ENCODE results near the gene LYL1.

DNA sequence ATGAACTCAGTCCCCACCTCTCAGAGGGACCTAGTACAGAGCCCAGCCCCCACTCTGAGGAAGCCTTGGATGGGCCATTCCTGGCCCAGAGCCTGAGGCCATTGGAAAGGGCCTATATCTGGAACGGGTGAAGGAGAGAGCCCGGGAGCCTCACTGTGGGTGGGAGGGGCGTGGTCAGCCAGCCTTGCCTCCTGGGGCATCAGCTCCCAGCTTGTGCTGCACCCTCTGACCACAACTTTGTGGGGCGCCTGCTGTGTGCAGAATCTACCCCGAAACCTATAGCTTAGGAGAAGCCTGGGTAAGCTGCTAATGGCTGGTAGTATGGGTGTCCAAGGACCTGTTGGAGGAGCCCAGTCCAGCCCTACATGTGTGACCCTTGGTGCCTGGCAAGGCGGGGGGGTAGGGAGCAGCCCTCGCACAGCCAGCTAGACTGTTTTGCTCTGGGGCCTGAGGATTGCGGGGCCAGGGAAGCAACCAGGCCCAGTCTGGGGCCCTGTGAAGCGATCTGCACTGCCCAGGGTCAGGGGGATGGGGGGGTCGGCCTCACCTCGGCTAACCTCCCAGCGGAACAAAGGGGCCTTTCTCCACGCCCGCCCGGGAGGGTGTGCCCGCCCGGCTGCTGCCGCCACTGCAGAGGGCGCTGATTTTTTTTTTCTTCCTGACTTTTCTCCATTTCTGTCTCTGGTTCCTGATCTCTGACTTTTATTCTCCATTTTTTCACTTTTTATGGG is 42.3 kb downstream of the LYL1 start:
- TF ChIP-seq, protein P1, sequence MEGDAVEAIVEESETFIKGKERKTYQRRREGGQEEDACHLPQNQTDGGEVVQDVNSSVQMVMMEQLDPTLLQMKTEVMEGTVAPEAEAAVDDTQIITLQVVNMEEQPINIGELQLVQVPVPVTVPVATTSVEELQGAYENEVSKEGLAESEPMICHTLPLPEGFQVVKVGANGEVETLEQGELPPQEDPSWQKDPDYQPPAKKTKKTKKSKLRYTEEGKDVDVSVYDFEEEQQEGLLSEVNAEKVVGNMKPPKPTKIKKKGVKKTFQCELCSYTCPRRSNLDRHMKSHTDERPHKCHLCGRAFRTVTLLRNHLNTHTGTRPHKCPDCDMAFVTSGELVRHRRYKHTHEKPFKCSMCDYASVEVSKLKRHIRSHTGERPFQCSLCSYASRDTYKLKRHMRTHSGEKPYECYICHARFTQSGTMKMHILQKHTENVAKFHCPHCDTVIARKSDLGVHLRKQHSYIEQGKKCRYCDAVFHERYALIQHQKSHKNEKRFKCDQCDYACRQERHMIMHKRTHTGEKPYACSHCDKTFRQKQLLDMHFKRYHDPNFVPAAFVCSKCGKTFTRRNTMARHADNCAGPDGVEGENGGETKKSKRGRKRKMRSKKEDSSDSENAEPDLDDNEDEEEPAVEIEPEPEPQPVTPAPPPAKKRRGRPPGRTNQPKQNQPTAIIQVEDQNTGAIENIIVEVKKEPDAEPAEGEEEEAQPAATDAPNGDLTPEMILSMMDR (IDR thresholded peaks at IDR 0.05) = peak in 1 of 5 experiments; percentile 8
- no peak for TF ChIP-seq POLR2AphosphoS5 (IDR thresholded peaks at IDR 0.05)
- no peak for TF ChIP-seq POLR2A (IDR thresholded peaks at IDR 0.05)
- no peak for TF ChIP-seq EP300 (IDR thresholded peaks at IDR 0.05; ENCODE audit: low read depth)

Data from transverse colon (tissue), 4 donors.